MCF 10A (cell line): ENCODE data around the gene JPH3. TPM values are rescaled to one million over a fixed set of nuclear protein-coding genes. Genes with fewer than 3 reads are reported as not detected.
"Not testable (repeated sequence)": the region's sequence is repeated elsewhere in the genome, so short reads cannot be mapped to it uniquely, and the experiment has no call there.

Experiments used
- BruUV-seq: library from RNA; stranded (reverse); fragments of 400-500 nt; replicated peaks from 2 replicates; lab custom pipeline; 2021; lab: Mats Ljungman, UMichigan
- CTCF ChIA-PET: fragments of 300-600 bp; sonication (Branson Sonifier 250); formaldehyde crosslinking; extraction: SDS; loops from one replicate; lab custom pipeline; 2021; ENCODE audit warnings: antibody characterized with exemption, inconsistent platforms; lab: Yijun Ruan, JAX
- POLR2A ChIA-PET: fragments of 300-600, 350-650 bp; sonication (Branson Sonifier 250); formaldehyde crosslinking; extraction: SDS; loops from one replicate; lab custom pipeline; 2020; ENCODE audit warnings: antibody characterized with exemption, inconsistent platforms; lab: Yijun Ruan, JAX
- DNase-seq: peaks from one replicate; pipeline ENCODE4 v3.0.0-alpha.2; 2018; ENCODE audit not compliant: unreplicated experiment
- H3K27ac Mint-ChIP-seq: one replicate; pipeline ENCODE4 v1.8.0; 2022; ENCODE audit warnings: mild to moderate bottlenecking, low read depth, mixed read lengths; ENCODE audit not compliant: unreplicated experiment
- H3K27me3 Mint-ChIP-seq: one replicate; pipeline ENCODE4 v1.8.0; 2022; ENCODE audit warnings: mixed read lengths; ENCODE audit not compliant: insufficient read depth, unreplicated experiment
- H3K36me3 Mint-ChIP-seq: one replicate; pipeline ENCODE4 v1.8.0; 2022; ENCODE audit warnings: mild to moderate bottlenecking, moderate library complexity, mixed read lengths; ENCODE audit not compliant: insufficient read depth, unreplicated experiment
- H3K4me1 Mint-ChIP-seq: one replicate; pipeline ENCODE4 v1.8.0; 2022; ENCODE audit warnings: mixed read lengths; ENCODE audit not compliant: insufficient read depth, unreplicated experiment
- H3K4me3 Mint-ChIP-seq: one replicate; pipeline ENCODE4 v1.8.0; 2022; ENCODE audit warnings: mild to moderate bottlenecking, moderate library complexity, mixed read lengths; ENCODE audit not compliant: unreplicated experiment
- H3K9me3 Mint-ChIP-seq: one replicate; pipeline ENCODE4 v1.8.0; 2022; ENCODE audit warnings: mixed read lengths; ENCODE audit not compliant: unreplicated experiment
- intact Hi-C: fragments of 100-400 bp; cut with micrococcal nuclease; formaldehyde crosslinking; loops from 2 replicates; pipeline ENCODE4 v1.14.1; 2022
- total RNA-seq: library from RNA; stranded (reverse); gene quantifications from 2 replicates; pipeline ENCODE4 v1.2.3, GENCODE V29; 2022
- TF ChIP-seq, protein P1 (sequence below): fragments of 200-600 bp; IDR thresholded peaks from one replicate; pipeline ENCODE4 v1.8.0; 2022; ENCODE audit warnings: antibody characterized with exemption, mild to moderate bottlenecking; ENCODE audit not compliant: unreplicated experiment

JPH3 gene
- total RNA-seq, 1 experiment from 2014 or later, result not detected

DNA sequence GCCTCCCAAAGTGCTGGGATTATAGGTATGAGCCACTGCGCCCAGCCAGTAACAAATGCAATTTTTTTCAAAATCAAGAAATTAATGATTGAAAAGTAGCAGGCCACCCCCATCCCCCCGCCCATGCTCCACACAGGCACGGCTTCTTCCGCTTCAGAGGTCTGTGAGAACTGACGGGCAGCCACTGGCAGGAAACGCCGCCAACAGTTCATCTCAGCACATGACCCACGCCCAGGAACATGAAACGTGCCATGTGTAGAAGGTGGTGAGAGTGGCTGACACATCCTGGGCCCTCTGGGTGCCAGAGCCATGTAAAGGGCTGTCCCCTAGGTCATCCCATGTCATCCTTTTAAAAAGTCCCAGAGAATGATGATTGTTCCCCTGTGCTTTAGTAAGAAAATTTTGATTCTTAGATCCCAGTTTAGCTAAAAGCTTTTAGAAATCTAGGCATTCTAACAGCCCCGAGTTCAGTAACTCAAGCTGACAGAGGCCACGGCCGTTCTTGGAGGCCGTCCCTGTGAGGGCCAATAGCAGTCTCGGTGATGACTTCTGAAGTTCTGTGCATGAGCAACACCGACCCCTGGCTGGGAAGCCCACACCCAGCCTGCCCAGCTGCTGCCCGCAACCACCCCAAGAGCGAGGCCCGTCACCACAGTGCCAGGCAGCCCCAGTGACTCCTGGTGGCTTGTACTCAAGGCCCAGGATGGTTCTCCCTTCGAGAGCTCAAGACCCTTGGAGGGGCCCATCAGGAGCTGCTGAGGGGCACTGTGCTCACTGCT is 111.3 kb downstream of the JPH3 start:
- DNase-seq, result no peak
- POLR2A ChIA-PET, result interaction anchor here (0.8 kb wide), 1 partner anchor 15 kb away, joined by 3 read pairs; no protein-coding TSS in a partner anchor
- Mint-ChIP-seq H3K4me3 (no peak overlapping the region), H3K27me3 (no peaks in the 10 kb centered on the region), H3K4me1 (no peaks in the 10 kb centered on the region), H3K27ac (no peak overlapping the region), H3K36me3 (peaks cover 63% of the 10 kb centered on the region), H3K9me3 (no peaks in the 10 kb centered on the region)
- TF ChIP-seq, protein P1, sequence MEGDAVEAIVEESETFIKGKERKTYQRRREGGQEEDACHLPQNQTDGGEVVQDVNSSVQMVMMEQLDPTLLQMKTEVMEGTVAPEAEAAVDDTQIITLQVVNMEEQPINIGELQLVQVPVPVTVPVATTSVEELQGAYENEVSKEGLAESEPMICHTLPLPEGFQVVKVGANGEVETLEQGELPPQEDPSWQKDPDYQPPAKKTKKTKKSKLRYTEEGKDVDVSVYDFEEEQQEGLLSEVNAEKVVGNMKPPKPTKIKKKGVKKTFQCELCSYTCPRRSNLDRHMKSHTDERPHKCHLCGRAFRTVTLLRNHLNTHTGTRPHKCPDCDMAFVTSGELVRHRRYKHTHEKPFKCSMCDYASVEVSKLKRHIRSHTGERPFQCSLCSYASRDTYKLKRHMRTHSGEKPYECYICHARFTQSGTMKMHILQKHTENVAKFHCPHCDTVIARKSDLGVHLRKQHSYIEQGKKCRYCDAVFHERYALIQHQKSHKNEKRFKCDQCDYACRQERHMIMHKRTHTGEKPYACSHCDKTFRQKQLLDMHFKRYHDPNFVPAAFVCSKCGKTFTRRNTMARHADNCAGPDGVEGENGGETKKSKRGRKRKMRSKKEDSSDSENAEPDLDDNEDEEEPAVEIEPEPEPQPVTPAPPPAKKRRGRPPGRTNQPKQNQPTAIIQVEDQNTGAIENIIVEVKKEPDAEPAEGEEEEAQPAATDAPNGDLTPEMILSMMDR, result no peak
- no TSS peak for BruUV-seq
- CTCF ChIA-PET, result interaction anchor here (0.6 kb wide), 1 partner anchor 52 kb away, joined by 3 read pairs; the partner anchor contains the start of gene KLHDC4
- intact Hi-C loops, result no loop called here

DNA sequence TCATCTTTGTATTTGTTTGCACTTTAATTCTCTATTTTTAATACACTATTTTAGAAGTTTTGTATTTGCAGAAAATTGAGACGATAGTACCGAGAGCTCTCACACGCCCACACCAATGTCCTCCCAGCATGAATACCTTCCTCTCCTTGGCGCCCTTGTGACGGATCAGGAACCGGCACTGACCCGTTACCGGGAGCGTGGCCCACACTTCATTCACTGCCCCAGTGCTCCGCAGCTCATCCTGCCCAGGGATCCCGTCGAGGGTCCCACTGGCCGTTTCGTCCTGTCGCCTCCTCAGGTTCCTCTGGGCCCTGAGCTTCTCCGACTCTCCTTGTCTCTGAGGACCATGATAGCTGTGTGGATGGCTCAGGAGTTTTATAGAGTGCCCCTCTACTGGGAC is 112.9 kb downstream of the JPH3 start:
- peaks cover 72% of the 10 kb centered on the region for H3K36me3 Mint-ChIP-seq

GRCh38 chr16:87715658-87716057 is 113.3 kb downstream of the JPH3 start:
- H3K27me3 Mint-ChIP-seq, result no peaks in the 10 kb centered on the region
- H3K9me3 Mint-ChIP-seq, result no peaks in the 10 kb centered on the region
- no peaks in the 10 kb centered on the region for H3K4me1 Mint-ChIP-seq
- no TSS peak for BruUV-seq
- TF ChIP-seq, protein P1, result no peak
- peaks cover 72% of the 10 kb centered on the region for H3K36me3 Mint-ChIP-seq
- DNase-seq, result no peak
- intact Hi-C loops, result no loop called here
- H3K4me3 Mint-ChIP-seq, result no peak overlapping the region
- no peak overlapping the region for H3K27ac Mint-ChIP-seq
- CTCF ChIA-PET, result interaction anchor here (0.8 kb wide), 1 partner anchor 10 kb away, joined by 3 read pairs; no protein-coding TSS in a partner anchor
- POLR2A ChIA-PET, result interaction anchor here (0.6 to 0.7 kb wide), 2 partner anchors 9 to 95 kb away, joined by 3 read pairs; no protein-coding TSS in a partner anchor

More for the DNA sequence above, 112.9 kb downstream of the JPH3 start:
- no peak overlapping the region for H3K27ac Mint-ChIP-seq
- CTCF ChIA-PET, result interaction anchor here (0.8 kb wide), 1 partner anchor 9 kb away, joined by 3 read pairs; no protein-coding TSS in a partner anchor
- no peaks in the 10 kb centered on the region for H3K4me1 Mint-ChIP-seq
- intact Hi-C loops, result no loop called here
- H3K4me3 Mint-ChIP-seq, result no peak overlapping the region
- POLR2A ChIA-PET, result interaction anchor here (0.7 kb wide), 1 partner anchor 9 kb away, joined by 3 read pairs; no protein-coding TSS in a partner anchor
- no peaks in the 10 kb centered on the region for H3K27me3 Mint-ChIP-seq
- TF ChIP-seq, protein P1, result no peak
- H3K9me3 Mint-ChIP-seq, result no peaks in the 10 kb centered on the region
- no peak for DNase-seq
- no TSS peak for BruUV-seq

- H3K27me3 Mint-ChIP-seq, CTCF ChIA-PET, H3K4me3 Mint-ChIP-seq, H3K27ac Mint-ChIP-seq, BruUV-seq, intact Hi-C loops, H3K4me1 Mint-ChIP-seq, DNase-seq, H3K9me3 Mint-ChIP-seq: not testable (repeated sequence)
- H3K36me3 Mint-ChIP-seq, result peaks cover 83% of the 10 kb centered on the region
- POLR2A ChIA-PET, result interaction anchor here (0.6 to 0.7 kb wide), 2 partner anchors 15 to 48 kb away, joined by 3 read pairs; no protein-coding TSS in a partner anchor
Observed at GRCh38 chr16:87718831-87719230, 116.5 kb downstream of the JPH3 start.
